SK-N-SH treated with all-trans-retinoic acid at 6 μM for 48 hours (cell line): ENCODE data around the gene INSR.

Source experiments
- ATAC-seq: fragments of 200-7000 bp; cut with Tn5 transposase; 3 replicates; pipeline ENCODE4 v1.9.1; 2020; ENCODE audit warnings: mild to moderate bottlenecking, moderate library complexity
- ARNTL ChIP-seq: fragments of 450-650 bp; formaldehyde crosslinking; IDR thresholded peaks from 2 replicates; pipeline ENCODE4 v1.5.0; 2020; ENCODE audit warnings: low read depth, mild to moderate bottlenecking, moderate library complexity, borderline replicate concordance
- BACH2 ChIP-seq: fragments of 250-450 bp; sonication (Bioruptor Pico); IDR thresholded peaks from 2 replicates; pipeline ENCODE4 v1.9.0; 2021; ENCODE audit warnings: mild to moderate bottlenecking, borderline replicate concordance
- CREB5 ChIP-seq: fragments of 250-450 bp; sonication (Bioruptor Pico); IDR thresholded peaks from 2 replicates; pipeline ENCODE4 v1.5.1; 2020; ENCODE audit warnings: low read depth, mild to moderate bottlenecking, moderate library complexity
- CSDC2 ChIP-seq: fragments of 250-450 bp; sonication (Bioruptor Pico); IDR thresholded peaks from 2 replicates; pipeline ENCODE4 v1.5.0; 2020; ENCODE audit warnings: mild to moderate bottlenecking, moderate library complexity
- GLIS3 ChIP-seq: fragments of 250-450 bp; sonication (Bioruptor Pico); IDR thresholded peaks from 2 replicates; pipeline ENCODE4 v1.5.0; 2020; ENCODE audit warnings: mild to moderate bottlenecking, moderate library complexity
- ISL1 ChIP-seq: fragments of 250-450 bp; sonication (Bioruptor Pico); IDR thresholded peaks from 2 replicates; pipeline ENCODE4 v2.1.2; 2022; ENCODE audit warnings: mild to moderate bottlenecking, moderate library complexity
- OSR1 ChIP-seq: fragments of 250-450 bp; sonication (Bioruptor Pico); IDR thresholded peaks from 2 replicates; pipeline ENCODE4 v1.8.0; 2022; ENCODE audit warnings: moderate library complexity, mild to moderate bottlenecking, inconsistent platforms
- PATZ1 ChIP-seq: fragments of 250-450 bp; sonication (Bioruptor Pico); IDR thresholded peaks from 2 replicates; pipeline ENCODE4 v1.8.0; 2020; ENCODE audit warnings: mild to moderate bottlenecking, moderate library complexity, borderline replicate concordance
- PPARA ChIP-seq: fragments of 250-450 bp; sonication (Bioruptor Pico); IDR thresholded peaks from 2 replicates; pipeline ENCODE4 v1.5.0; 2020; ENCODE audit warnings: mild to moderate bottlenecking, borderline replicate concordance
- RARB ChIP-seq: fragments of 250-450 bp; sonication (Bioruptor Pico); IDR thresholded peaks from 2 replicates; pipeline ENCODE4 v1.8.0; 2021; ENCODE audit warnings: mild to moderate bottlenecking, moderate library complexity
- SNAI2 ChIP-seq: fragments of 250-450 bp; sonication (Bioruptor Pico); IDR thresholded peaks from 2 replicates; pipeline ENCODE4 v1.5.0; 2020; ENCODE audit warnings: mild to moderate bottlenecking, moderate library complexity
- TCF4 ChIP-seq: fragments of 250-450 bp; sonication (Bioruptor Pico); IDR thresholded peaks from 2 replicates; pipeline ENCODE4 v1.8.0; 2021; ENCODE audit warnings: mild to moderate bottlenecking, moderate library complexity, borderline replicate concordance
- TOX ChIP-seq: fragments of 250-450 bp; sonication (Bioruptor Pico); IDR thresholded peaks from 2 replicates; pipeline ENCODE4 v1.8.0; 2021; ENCODE audit warnings: mild to moderate bottlenecking, moderate library complexity, borderline replicate concordance
- TSHZ2 ChIP-seq: fragments of 250-450 bp; sonication (Bioruptor Pico); IDR thresholded peaks from 2 replicates; pipeline ENCODE4 v1.5.0; 2020; ENCODE audit warnings: mild to moderate bottlenecking, moderate library complexity
- ZC3H10 ChIP-seq: fragments of 250-450 bp; sonication (Bioruptor Pico); IDR thresholded peaks from 2 replicates; pipeline ENCODE4 v1.5.1; 2021; ENCODE audit warnings: mild to moderate bottlenecking, moderate library complexity
- ZFP3 ChIP-seq: fragments of 250-450 bp; sonication (Bioruptor Pico); IDR thresholded peaks from 2 replicates; pipeline ENCODE4 v1.5.0; 2020; ENCODE audit warnings: mild to moderate bottlenecking, moderate library complexity
- ZFP30 ChIP-seq: fragments of 450-650 bp; formaldehyde crosslinking; IDR thresholded peaks from 2 replicates; pipeline ENCODE4 v1.5.0; 2022; ENCODE audit warnings: mild to moderate bottlenecking, moderate library complexity
- ZNF565 ChIP-seq: fragments of 450-650 bp; formaldehyde crosslinking; conservative IDR thresholded peaks from 2 replicates; pipeline ENCODE4 v1.5.0; 2020; ENCODE audit warnings: low read depth, mild to moderate bottlenecking, moderate library complexity
- ZNF70 ChIP-seq: fragments of 450-650 bp; formaldehyde crosslinking; IDR thresholded peaks from 2 replicates; pipeline ENCODE4 v1.5.0; 2020; ENCODE audit warnings: mild to moderate bottlenecking, moderate library complexity
- TF ChIP-seq, protein P1 (sequence below): fragments of 250-450 bp; sonication (Bioruptor Pico); IDR thresholded peaks from 2 replicates; pipeline ENCODE4 v1.5.1; 2021; ENCODE audit warnings: mild to moderate bottlenecking, moderate library complexity

The INSR gene

GRCh38 chr19:7216373-7216902 is 77.8 kb downstream of the INSR start:
- TF ChIP-seq, protein P1, sequence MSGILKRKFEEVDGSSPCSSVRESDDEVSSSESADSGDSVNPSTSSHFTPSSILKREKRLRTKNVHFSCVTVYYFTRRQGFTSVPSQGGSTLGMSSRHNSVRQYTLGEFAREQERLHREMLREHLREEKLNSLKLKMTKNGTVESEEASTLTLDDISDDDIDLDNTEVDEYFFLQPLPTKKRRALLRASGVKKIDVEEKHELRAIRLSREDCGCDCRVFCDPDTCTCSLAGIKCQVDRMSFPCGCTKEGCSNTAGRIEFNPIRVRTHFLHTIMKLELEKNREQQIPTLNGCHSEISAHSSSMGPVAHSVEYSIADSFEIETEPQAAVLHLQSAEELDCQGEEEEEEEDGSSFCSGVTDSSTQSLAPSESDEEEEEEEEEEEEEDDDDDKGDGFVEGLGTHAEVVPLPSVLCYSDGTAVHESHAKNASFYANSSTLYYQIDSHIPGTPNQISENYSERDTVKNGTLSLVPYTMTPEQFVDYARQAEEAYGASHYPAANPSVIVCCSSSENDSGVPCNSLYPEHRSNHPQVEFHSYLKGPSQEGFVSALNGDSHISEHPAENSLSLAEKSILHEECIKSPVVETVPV (CRISPR knock-in tag): no peak
- TF ChIP-seq ISL1 (CRISPR knock-in tag) (no peak), TCF4 (CRISPR knock-in tag) (no peak), PPARA (CRISPR knock-in tag) (no peak), BACH2 (CRISPR knock-in tag) (no peak), SNAI2 (no peak), GLIS3 (no peak), ZFP3 (CRISPR knock-in tag) (no peak), ZC3H10 (CRISPR knock-in tag) (no peak), ZNF565 (CRISPR knock-in tag) (no peak)
- ATAC-seq: no peak

DNA sequence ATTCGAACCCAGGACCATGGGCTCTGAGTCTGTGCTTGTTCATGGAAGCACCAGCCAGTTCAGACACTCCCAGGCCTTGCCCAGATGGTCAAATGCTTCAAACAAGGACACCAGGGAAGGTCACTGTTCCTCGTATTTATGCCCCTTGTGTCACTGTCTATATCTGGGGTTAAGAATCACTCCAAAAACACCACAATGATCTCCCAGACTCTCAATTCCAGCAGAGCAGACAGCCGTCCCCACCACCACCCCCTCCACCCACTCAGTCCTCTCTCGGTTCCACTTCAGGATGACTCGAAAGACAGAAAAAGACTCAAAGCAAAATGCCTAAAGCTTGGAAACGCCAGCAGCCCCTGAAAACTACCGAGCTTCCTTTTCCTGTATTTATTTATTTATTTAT is 79.0 kb downstream of the INSR start:
- TF ChIP-seq OSR1: no peak
- no peak for TF ChIP-seq ZNF70 (CRISPR knock-in tag)
- no peak for TF ChIP-seq ZNF565 (CRISPR knock-in tag)
- no peak for TF ChIP-seq PPARA (CRISPR knock-in tag)
- no peak for TF ChIP-seq CREB5 (CRISPR knock-in tag)
- TF ChIP-seq TSHZ2: no peak
- TF ChIP-seq GLIS3: no peak
- TF ChIP-seq TCF4 (CRISPR knock-in tag): no peak
- TF ChIP-seq RARB (CRISPR knock-in tag): no peak
- TF ChIP-seq ZC3H10 (CRISPR knock-in tag): no peak
- TF ChIP-seq, all 23 proteins: peak for 0
- ATAC-seq: no peak

DNA sequence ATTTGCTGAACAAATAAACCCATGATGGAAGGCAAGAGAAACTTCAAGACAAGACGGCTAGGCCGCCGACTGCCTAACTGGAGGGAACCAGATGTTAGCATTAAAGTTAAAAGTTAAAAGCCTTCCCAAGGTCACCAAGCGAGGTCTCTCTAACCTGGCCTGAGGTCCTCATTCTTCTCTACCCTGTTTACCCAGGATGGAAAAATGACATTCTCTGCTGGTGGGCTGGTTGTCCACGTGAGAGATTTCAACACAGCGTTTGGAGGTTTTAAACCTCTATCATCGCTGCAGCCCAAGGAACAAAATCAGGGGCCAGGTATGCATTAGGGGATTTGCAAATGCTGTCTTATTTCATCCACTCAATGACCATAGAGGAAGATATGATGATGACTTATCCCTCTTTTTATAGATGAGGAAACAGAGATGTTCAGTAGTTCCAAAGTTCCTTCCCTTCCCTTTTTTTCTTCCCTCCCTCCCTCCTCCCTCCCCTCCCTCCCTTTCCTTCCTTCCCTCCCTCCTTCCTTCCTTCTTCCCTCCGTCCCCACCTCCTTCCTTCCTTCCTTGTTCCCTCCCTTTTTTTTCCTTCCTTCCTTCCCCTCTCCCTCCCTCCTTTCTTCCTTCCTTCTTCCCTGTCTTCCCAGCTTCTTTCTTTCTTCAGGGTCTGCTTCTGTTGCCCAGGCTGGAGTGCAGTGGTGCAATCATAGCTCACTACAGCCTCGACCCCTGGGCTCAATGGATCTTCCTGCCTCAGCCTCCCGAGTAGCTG is 79.7 kb downstream of the INSR start:
- TF ChIP-seq RARB (CRISPR knock-in tag) (no peak), BACH2 (CRISPR knock-in tag) (no peak)
- ATAC-seq: no peak

DNA sequence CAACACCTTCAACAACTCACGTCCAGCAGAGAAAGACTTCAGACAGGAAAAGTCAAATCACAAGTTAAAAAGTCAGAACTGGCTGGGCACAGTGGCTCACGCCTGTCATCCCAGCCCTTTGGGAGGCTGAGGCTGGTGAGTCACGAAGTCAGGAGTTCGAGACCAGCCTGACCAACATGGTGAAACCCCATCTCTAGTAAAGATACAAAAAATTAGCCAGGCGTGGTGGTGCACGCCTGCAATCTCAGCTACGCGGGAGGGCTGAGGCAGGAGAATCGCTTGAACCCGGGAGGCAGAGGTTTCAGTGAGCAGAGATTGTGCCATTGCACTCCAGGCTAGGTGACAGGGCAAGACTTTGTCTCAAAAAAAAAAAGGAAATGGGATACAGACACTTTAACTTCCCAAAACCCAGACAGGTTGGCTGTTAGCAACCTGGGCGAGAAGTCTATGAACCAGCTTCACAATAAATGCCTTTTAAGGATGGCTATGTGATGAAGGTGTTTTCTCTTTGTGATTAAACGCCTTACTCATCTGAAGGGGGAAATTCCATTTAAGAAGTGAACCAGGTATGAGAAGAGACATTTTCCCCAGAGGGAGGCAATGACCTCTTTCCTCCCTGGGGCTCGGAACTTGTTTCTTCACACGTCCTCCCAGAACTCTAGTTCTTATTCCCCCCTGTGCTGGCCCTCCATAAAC is 80.4 kb downstream of the INSR start:
- no peak for ATAC-seq
- TF ChIP-seq TSHZ2: no peak
- no peak for TF ChIP-seq GLIS3
- TF ChIP-seq ZC3H10 (CRISPR knock-in tag): no peak
- no peak for TF ChIP-seq ISL1 (CRISPR knock-in tag)
- no peak for TF ChIP-seq ZFP30 (CRISPR knock-in tag)
- no peak for TF ChIP-seq BACH2 (CRISPR knock-in tag)
- no peak for TF ChIP-seq PPARA (CRISPR knock-in tag)
- no peak for TF ChIP-seq TOX (CRISPR knock-in tag)
- no peak for TF ChIP-seq ZFP3 (CRISPR knock-in tag)
- no peak for TF ChIP-seq OSR1
- TF ChIP-seq ZNF70 (CRISPR knock-in tag): no peak
- no peak for TF ChIP-seq CREB5 (CRISPR knock-in tag)
- TF ChIP-seq CSDC2 (CRISPR knock-in tag): no peak
- TF ChIP-seq ARNTL (CRISPR knock-in tag): no peak
- TF ChIP-seq TCF4 (CRISPR knock-in tag): no peak
- TF ChIP-seq PATZ1 (CRISPR knock-in tag): no peak
